ENCODE results near the gene PTPRN2. TPM values are rescaled to one million over a fixed set of nuclear protein-coding genes. Genes with fewer than 3 reads are reported as not detected.

PTPRN2 gene
- polyA plus RNA-seq, 2 donors = 0.37 to 0.40 TPM

GRCh38 chr7:158014976-158015375, 572.6 kb downstream of the PTPRN2 start:
- no peaks in the 10 kb centered on the region for H3K27me3 ChIP-seq (ENCODE audit: control insufficient read depth in 1 of 2, insufficient read depth in 2 of 2, low read length in 2 of 2)
- H3K9me3 ChIP-seq (ENCODE audit: control insufficient read depth in 2 of 2, insufficient read depth in 1 of 2, low read depth in 1 of 2, low read length in 1 of 2) = no peaks in the 10 kb centered on the region
- no peaks in the 10 kb centered on the region for H3K36me3 ChIP-seq (ENCODE audit: control insufficient read depth in 2 of 2, insufficient read depth in 2 of 2, low read length in 1 of 2)
- no peak overlapping the region for H3K27ac ChIP-seq (ENCODE audit: low read depth in 2 of 2, low read length in 1 of 2)
- WGBS, 2 donors = 54 to 78% methylated on average over 3 of the region's 3 CpGs
- H3K4me3 ChIP-seq (ENCODE audit: low read depth in 1 of 2, low read length in 2 of 2) = no peak overlapping the region
- H3K4me1 ChIP-seq (ENCODE audit: control insufficient read depth in 2 of 2, insufficient read depth in 2 of 2, low read length in 1 of 2) = peaks cover 0 to 7% of the 10 kb centered on the region in 2 donors

- Histone ChIP-seq H3K27me3 (ENCODE audit: control insufficient read depth in 1 of 2, insufficient read depth in 2 of 2, low read length in 2 of 2) (no peaks in the 10 kb centered on the region), H3K9me3 (ENCODE audit: control insufficient read depth in 2 of 2, insufficient read depth in 1 of 2, low read depth in 1 of 2, low read length in 1 of 2) (no peaks in the 10 kb centered on the region), H3K27ac (ENCODE audit: low read depth in 2 of 2, low read length in 1 of 2) (no peak overlapping the region), H3K4me1 (ENCODE audit: control insufficient read depth in 2 of 2, insufficient read depth in 2 of 2, low read length in 1 of 2) (peaks cover 0 to 7% of the 10 kb centered on the region in 2 donors), H3K4me3 (ENCODE audit: low read depth in 1 of 2, low read length in 2 of 2) (no peak overlapping the region), H3K36me3 (ENCODE audit: control insufficient read depth in 2 of 2, insufficient read depth in 2 of 2, low read length in 1 of 2) (no peaks in the 10 kb centered on the region)
Measured at GRCh38 chr7:158013085-158013668, 574.4 kb downstream of the PTPRN2 start.

- no peaks in the 10 kb centered on the region for H3K36me3 ChIP-seq (ENCODE audit: control insufficient read depth in 2 of 2, insufficient read depth in 2 of 2, low read length in 1 of 2)
- H3K4me3 ChIP-seq (ENCODE audit: low read depth in 1 of 2, low read length in 2 of 2) = no peak overlapping the region
- 80 to 85% methylated on average over 11 of the region's 11 CpGs for WGBS, 2 donors
- H3K9me3 ChIP-seq (ENCODE audit: control insufficient read depth in 2 of 2, insufficient read depth in 1 of 2, low read depth in 1 of 2, low read length in 1 of 2) = no peaks in the 10 kb centered on the region
- H3K27ac ChIP-seq (ENCODE audit: low read depth in 2 of 2, low read length in 1 of 2) = no peak overlapping the region
- H3K27me3 ChIP-seq (ENCODE audit: control insufficient read depth in 1 of 2, insufficient read depth in 2 of 2, low read length in 2 of 2) = no peaks in the 10 kb centered on the region
- H3K4me1 ChIP-seq (ENCODE audit: control insufficient read depth in 2 of 2, insufficient read depth in 2 of 2, low read length in 1 of 2) = peaks cover 0 to 7% of the 10 kb centered on the region in 2 donors
Measured at GRCh38 chr7:158011941-158012340, 575.7 kb downstream of the PTPRN2 start.

GRCh38 chr7:158010961-158011693, 576.5 kb downstream of the PTPRN2 start:
- 64% methylated on average over 11 of the region's 11 CpGs for WGBS, 2 donors
- H3K36me3 ChIP-seq (ENCODE audit: control insufficient read depth in 2 of 2, insufficient read depth in 2 of 2, low read length in 1 of 2) = no peaks in the 10 kb centered on the region
- H3K27me3 ChIP-seq (ENCODE audit: control insufficient read depth in 1 of 2, insufficient read depth in 2 of 2, low read length in 2 of 2) = no peaks in the 10 kb centered on the region
- no peak overlapping the region for H3K4me3 ChIP-seq (ENCODE audit: low read depth in 1 of 2, low read length in 2 of 2)
- no peaks in the 10 kb centered on the region for H3K9me3 ChIP-seq (ENCODE audit: control insufficient read depth in 2 of 2, insufficient read depth in 1 of 2, low read depth in 1 of 2, low read length in 1 of 2)
- peaks cover 0 to 4% of the 10 kb centered on the region in 2 donors for H3K4me1 ChIP-seq (ENCODE audit: control insufficient read depth in 2 of 2, insufficient read depth in 2 of 2, low read length in 1 of 2)
- H3K27ac ChIP-seq (ENCODE audit: low read depth in 2 of 2, low read length in 1 of 2) = no peak overlapping the region

GRCh38 chr7:158009886-158010285, 577.7 kb downstream of the PTPRN2 start:
- no peaks in the 10 kb centered on the region for H3K4me1 ChIP-seq (ENCODE audit: control insufficient read depth in 2 of 2, insufficient read depth in 2 of 2, low read length in 1 of 2)
- H3K27me3 ChIP-seq (ENCODE audit: control insufficient read depth in 1 of 2, insufficient read depth in 2 of 2, low read length in 2 of 2) = no peaks in the 10 kb centered on the region
- H3K36me3 ChIP-seq (ENCODE audit: control insufficient read depth in 2 of 2, insufficient read depth in 2 of 2, low read length in 1 of 2) = no peaks in the 10 kb centered on the region
- no peaks in the 10 kb centered on the region for H3K9me3 ChIP-seq (ENCODE audit: control insufficient read depth in 2 of 2, insufficient read depth in 1 of 2, low read depth in 1 of 2, low read length in 1 of 2)
- 67 to 69% methylated on average over 9 of the region's 9 CpGs for WGBS, 2 donors
- H3K27ac ChIP-seq (ENCODE audit: low read depth in 2 of 2, low read length in 1 of 2) = no peak overlapping the region
- no peak overlapping the region for H3K4me3 ChIP-seq (ENCODE audit: low read depth in 1 of 2, low read length in 2 of 2)

GRCh38 chr7:158008267-158008666, 579.4 kb downstream of the PTPRN2 start:
- no peaks in the 10 kb centered on the region for H3K36me3 ChIP-seq (ENCODE audit: control insufficient read depth in 2 of 2, insufficient read depth in 2 of 2, low read length in 1 of 2)
- no peaks in the 10 kb centered on the region for H3K9me3 ChIP-seq (ENCODE audit: control insufficient read depth in 2 of 2, insufficient read depth in 1 of 2, low read depth in 1 of 2, low read length in 1 of 2)
- H3K27me3 ChIP-seq (ENCODE audit: control insufficient read depth in 1 of 2, insufficient read depth in 2 of 2, low read length in 2 of 2) = no peaks in the 10 kb centered on the region
- no peak overlapping the region for H3K4me3 ChIP-seq (ENCODE audit: low read depth in 1 of 2, low read length in 2 of 2)
- H3K27ac ChIP-seq (ENCODE audit: low read depth in 2 of 2, low read length in 1 of 2) = no peak overlapping the region
- no peaks in the 10 kb centered on the region for H3K4me1 ChIP-seq (ENCODE audit: control insufficient read depth in 2 of 2, insufficient read depth in 2 of 2, low read length in 1 of 2)
- 80 to 86% methylated on average over 12 of the region's 12 CpGs for WGBS, 2 donors

GRCh38 chr7:158007697-158008257, 579.8 kb downstream of the PTPRN2 start:
- H3K9me3 ChIP-seq (ENCODE audit: control insufficient read depth in 2 of 2, insufficient read depth in 1 of 2, low read depth in 1 of 2, low read length in 1 of 2) = no peaks in the 10 kb centered on the region
- 68 to 80% methylated on average over 5 of the region's 5 CpGs for WGBS, 2 donors
- no peak overlapping the region for H3K27ac ChIP-seq (ENCODE audit: low read depth in 2 of 2, low read length in 1 of 2)
- H3K4me1 ChIP-seq (ENCODE audit: control insufficient read depth in 2 of 2, insufficient read depth in 2 of 2, low read length in 1 of 2) = no peaks in the 10 kb centered on the region
- no peak overlapping the region for H3K4me3 ChIP-seq (ENCODE audit: low read depth in 1 of 2, low read length in 2 of 2)
- no peaks in the 10 kb centered on the region for H3K36me3 ChIP-seq (ENCODE audit: control insufficient read depth in 2 of 2, insufficient read depth in 2 of 2, low read length in 1 of 2)
- H3K27me3 ChIP-seq (ENCODE audit: control insufficient read depth in 1 of 2, insufficient read depth in 2 of 2, low read length in 2 of 2) = no peaks in the 10 kb centered on the region

- Histone ChIP-seq H3K9me3 (ENCODE audit: control insufficient read depth in 2 of 2, insufficient read depth in 1 of 2, low read depth in 1 of 2, low read length in 1 of 2) (no peaks in the 10 kb centered on the region), H3K4me1 (ENCODE audit: control insufficient read depth in 2 of 2, insufficient read depth in 2 of 2, low read length in 1 of 2) (no peaks in the 10 kb centered on the region)
- 88 to 90% methylated on average over 29 of the region's 29 CpGs for WGBS, 2 donors
Measured at GRCh38 chr7:158006841-158007696, 580.6 kb downstream of the PTPRN2 start.

GRCh38 chr7:158005531-158005930, 582.1 kb downstream of the PTPRN2 start:
- no peaks in the 10 kb centered on the region for H3K27me3 ChIP-seq (ENCODE audit: control insufficient read depth in 1 of 2, insufficient read depth in 2 of 2, low read length in 2 of 2)
- H3K4me3 ChIP-seq (ENCODE audit: low read depth in 1 of 2, low read length in 2 of 2) = no peak overlapping the region
- no peak overlapping the region for H3K27ac ChIP-seq (ENCODE audit: low read depth in 2 of 2, low read length in 1 of 2)
- H3K9me3 ChIP-seq (ENCODE audit: control insufficient read depth in 2 of 2, insufficient read depth in 1 of 2, low read depth in 1 of 2, low read length in 1 of 2) = no peaks in the 10 kb centered on the region
- peaks cover 0 to 5% of the 10 kb centered on the region in 2 donors for H3K4me1 ChIP-seq (ENCODE audit: control insufficient read depth in 2 of 2, insufficient read depth in 2 of 2, low read length in 1 of 2)
- WGBS, 2 donors = 66 to 69% methylated on average over 12 of the region's 12 CpGs
- no peaks in the 10 kb centered on the region for H3K36me3 ChIP-seq (ENCODE audit: control insufficient read depth in 2 of 2, insufficient read depth in 2 of 2, low read length in 1 of 2)

More at GRCh38 chr7:158006841-158007696, 580.6 kb downstream of the PTPRN2 start:
- Histone ChIP-seq H3K4me3 (ENCODE audit: low read depth in 1 of 2, low read length in 2 of 2) (no peak overlapping the region), H3K27ac (ENCODE audit: low read depth in 2 of 2, low read length in 1 of 2) (no peak overlapping the region), H3K36me3 (ENCODE audit: control insufficient read depth in 2 of 2, insufficient read depth in 2 of 2, low read length in 1 of 2) (no peaks in the 10 kb centered on the region), H3K27me3 (ENCODE audit: control insufficient read depth in 1 of 2, insufficient read depth in 2 of 2, low read length in 2 of 2) (no peaks in the 10 kb centered on the region)
